Activated CD8-positive, alpha-beta T cell treated with anti-CD3 and anti-CD28 coated beads for 36 hours (primary cell): ENCODE measurements around the gene RYR2. TPM values are rescaled to one million over a fixed set of nuclear protein-coding genes. Genes with fewer than 3 reads are reported as not detected.

ENCODE experiments used
- ATAC-seq: fragments of 200-7000 bp; cut with Tn5 transposase; one replicate; pipeline ENCODE4 v1.10.0; 2021; ENCODE audit warnings: mild to moderate bottlenecking, moderate library complexity
- CTCF ChIA-PET: fragments of 350-600 bp; sonication (Branson Sonifier 250); formaldehyde crosslinking; loops from one replicate; lab custom pipeline; 2021; ENCODE audit warnings: antibody characterized with exemption; lab: Charles Lee
- POLR2A ChIA-PET: fragments of 350-600 bp; sonication (Branson Sonifier 250); formaldehyde crosslinking; loops from one replicate; lab custom pipeline; 2021; ENCODE audit warnings: antibody characterized with exemption; lab: Charles Lee
- DNase-seq: peaks from one replicate; pipeline ENCODE4 v3.0.0-alpha.2; 2020
- H3K27ac Mint-ChIP-seq: one replicate; pipeline ENCODE4 v1.8.0; 2021; ENCODE audit warnings: mild to moderate bottlenecking, mixed read lengths
- H3K27me3 Mint-ChIP-seq: one replicate; pipeline ENCODE4 v1.8.0; 2021; ENCODE audit warnings: mixed read lengths
- H3K36me3 Mint-ChIP-seq: one replicate; pipeline ENCODE4 v1.8.0; 2021; ENCODE audit warnings: low read depth, mixed read lengths
- H3K4me1 Mint-ChIP-seq: one replicate; pipeline ENCODE4 v1.8.0; 2021; ENCODE audit warnings: low read depth, mixed read lengths
- H3K4me3 Mint-ChIP-seq: one replicate; pipeline ENCODE4 v1.8.0; 2021; ENCODE audit warnings: mild to moderate bottlenecking, moderate library complexity, mixed read lengths
- H3K9me3 Mint-ChIP-seq: one replicate; pipeline ENCODE4 v1.8.0; 2021; ENCODE audit warnings: mixed read lengths
- intact Hi-C: fragments of 100-400 bp; cut with micrococcal nuclease; formaldehyde crosslinking; loops from one replicate; pipeline ENCODE4 v1.10.0; 2022
- total RNA-seq, 2 experiments: library from RNA; stranded (reverse); gene quantifications; one replicate each; pipeline ENCODE4 v1.2.3, GENCODE V29; 2021
- TF ChIP-seq, protein P1 (sequence below): fragments of 200-600 bp; IDR thresholded peaks from one replicate; pipeline ENCODE4 v1.8.0; 2022; ENCODE audit warnings: antibody characterized with exemption, mild to moderate bottlenecking

The RYR2 gene
- total RNA-seq, 2 experiments from 2014 or later, result 0.02 TPM

GRCh38 chr1:237232501-237232900 lies 190.5 kb downstream of the RYR2 start:
- no peak for ATAC-seq
- CTCF ChIA-PET, result no interaction called here

DNA sequence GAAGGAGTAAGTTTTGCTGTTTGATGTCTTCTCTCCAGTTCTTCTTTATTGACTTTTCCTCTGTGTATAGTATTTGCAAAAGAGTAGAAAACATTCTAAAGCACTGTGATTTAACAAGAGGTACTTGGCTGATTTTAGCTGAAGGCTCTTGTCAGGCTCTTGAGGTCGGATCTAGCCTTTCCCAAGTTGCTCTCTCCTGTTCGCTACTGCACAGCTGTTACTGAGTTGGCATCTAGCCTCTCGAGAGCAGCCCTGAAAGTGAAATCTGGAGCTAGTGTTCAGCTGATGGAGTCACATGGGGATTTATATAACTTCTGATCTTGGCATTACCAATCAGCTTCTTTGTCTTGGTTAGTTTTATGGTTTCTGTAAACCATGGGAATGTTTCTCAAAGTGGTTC lies 193.1 kb downstream of the RYR2 start:
- CTCF ChIA-PET, result no interaction called here
- no peaks in the 10 kb centered on the region for H3K4me1 Mint-ChIP-seq
- no peak for DNase-seq
- peaks cover 2% of the 10 kb centered on the region for H3K27me3 Mint-ChIP-seq
- no peak for ATAC-seq
- POLR2A ChIA-PET, result no interaction called here
- no peak overlapping the region for H3K27ac Mint-ChIP-seq
- TF ChIP-seq, protein P1, sequence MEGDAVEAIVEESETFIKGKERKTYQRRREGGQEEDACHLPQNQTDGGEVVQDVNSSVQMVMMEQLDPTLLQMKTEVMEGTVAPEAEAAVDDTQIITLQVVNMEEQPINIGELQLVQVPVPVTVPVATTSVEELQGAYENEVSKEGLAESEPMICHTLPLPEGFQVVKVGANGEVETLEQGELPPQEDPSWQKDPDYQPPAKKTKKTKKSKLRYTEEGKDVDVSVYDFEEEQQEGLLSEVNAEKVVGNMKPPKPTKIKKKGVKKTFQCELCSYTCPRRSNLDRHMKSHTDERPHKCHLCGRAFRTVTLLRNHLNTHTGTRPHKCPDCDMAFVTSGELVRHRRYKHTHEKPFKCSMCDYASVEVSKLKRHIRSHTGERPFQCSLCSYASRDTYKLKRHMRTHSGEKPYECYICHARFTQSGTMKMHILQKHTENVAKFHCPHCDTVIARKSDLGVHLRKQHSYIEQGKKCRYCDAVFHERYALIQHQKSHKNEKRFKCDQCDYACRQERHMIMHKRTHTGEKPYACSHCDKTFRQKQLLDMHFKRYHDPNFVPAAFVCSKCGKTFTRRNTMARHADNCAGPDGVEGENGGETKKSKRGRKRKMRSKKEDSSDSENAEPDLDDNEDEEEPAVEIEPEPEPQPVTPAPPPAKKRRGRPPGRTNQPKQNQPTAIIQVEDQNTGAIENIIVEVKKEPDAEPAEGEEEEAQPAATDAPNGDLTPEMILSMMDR, result no peak
- no peak overlapping the region for H3K4me3 Mint-ChIP-seq
- intact Hi-C loops, result no loop called here
- no peaks in the 10 kb centered on the region for H3K9me3 Mint-ChIP-seq
- H3K36me3 Mint-ChIP-seq, result no peaks in the 10 kb centered on the region

More at GRCh38 chr1:237232501-237232900, 190.5 kb downstream of the RYR2 start:
- TF ChIP-seq, protein P1, result no peak
- no peak overlapping the region for H3K4me3 Mint-ChIP-seq
- intact Hi-C loops, result no loop called here
- H3K36me3 Mint-ChIP-seq, result no peaks in the 10 kb centered on the region
- POLR2A ChIA-PET, result no interaction called here
- no peak for DNase-seq
- H3K9me3 Mint-ChIP-seq, result no peaks in the 10 kb centered on the region
- H3K4me1 Mint-ChIP-seq, result no peaks in the 10 kb centered on the region
- H3K27ac Mint-ChIP-seq, result no peak overlapping the region
- peaks cover 2% of the 10 kb centered on the region for H3K27me3 Mint-ChIP-seq

DNA sequence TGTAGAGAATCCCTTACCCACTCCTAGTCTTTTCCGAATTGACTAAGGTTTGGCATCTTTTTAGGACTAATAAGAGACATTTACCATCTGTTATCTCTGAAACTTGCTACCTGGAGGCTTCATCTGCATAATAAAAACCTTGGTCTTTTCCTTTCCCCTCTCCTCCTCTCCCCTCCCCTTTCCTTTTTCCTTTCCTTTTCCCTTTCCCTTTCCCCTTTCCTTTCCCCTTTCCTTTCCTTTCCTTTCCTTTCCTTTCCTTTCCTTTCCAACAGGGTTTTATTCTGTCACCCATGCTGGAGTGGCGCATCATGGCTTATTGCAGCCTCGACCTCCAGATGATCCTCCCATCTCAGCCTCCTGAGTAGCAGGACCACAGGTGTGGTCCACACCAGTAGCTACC lies 195.7 kb downstream of the RYR2 start:
- Mint-ChIP-seq H3K27me3 (peaks cover 2% of the 10 kb centered on the region), H3K27ac (no peak overlapping the region), H3K4me3 (no peak overlapping the region), H3K36me3 (no peaks in the 10 kb centered on the region), H3K9me3 (no peaks in the 10 kb centered on the region), H3K4me1 (no peaks in the 10 kb centered on the region)
- DNase-seq, result no peak
- TF ChIP-seq, protein P1, result no peak
- ATAC-seq, result no peak
- ChIA-PET POLR2A (no interaction called here), CTCF (no interaction called here)
- intact Hi-C loops, result no loop called here

GRCh38 chr1:237239248-237239647 lies 197.3 kb downstream of the RYR2 start:
- peaks cover 2% of the 10 kb centered on the region for H3K27me3 Mint-ChIP-seq
- CTCF ChIA-PET, result no interaction called here
- no peak overlapping the region for H3K27ac Mint-ChIP-seq
- no peak overlapping the region for H3K4me3 Mint-ChIP-seq
- ATAC-seq, result no peak
- H3K9me3 Mint-ChIP-seq, result no peaks in the 10 kb centered on the region
- no peak for DNase-seq
- no peaks in the 10 kb centered on the region for H3K4me1 Mint-ChIP-seq
- intact Hi-C loops, result no loop called here
- TF ChIP-seq, protein P1, result no peak
- H3K36me3 Mint-ChIP-seq, result no peaks in the 10 kb centered on the region
- POLR2A ChIA-PET, result no interaction called here

DNA sequence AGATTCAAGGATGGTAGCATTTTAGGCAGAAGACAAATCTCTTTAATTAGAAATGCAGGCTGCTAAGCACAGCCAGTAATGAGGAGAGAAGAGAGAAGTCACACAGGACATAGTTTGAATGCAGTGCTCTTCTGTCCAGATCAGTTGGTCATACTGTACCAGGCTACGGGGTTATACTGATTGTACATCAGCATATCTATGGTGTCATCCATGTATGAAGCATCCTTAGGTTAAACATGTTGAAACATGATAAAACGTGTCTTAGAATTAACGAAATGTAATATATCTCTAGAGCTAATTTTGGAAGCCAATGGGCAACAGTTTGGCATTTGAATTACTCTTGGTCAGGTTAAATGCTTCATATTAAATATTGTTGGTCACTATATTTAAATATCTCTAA lies 199.1 kb downstream of the RYR2 start:
- Mint-ChIP-seq H3K27ac (no peak overlapping the region), H3K4me1 (no peaks in the 10 kb centered on the region), H3K9me3 (no peaks in the 10 kb centered on the region), H3K4me3 (no peak overlapping the region), H3K27me3 (peaks cover 2% of the 10 kb centered on the region), H3K36me3 (no peaks in the 10 kb centered on the region)
- CTCF ChIA-PET, result no interaction called here
- POLR2A ChIA-PET, result no interaction called here
- TF ChIP-seq, protein P1, result no peak
- intact Hi-C loops, result no loop called here
- no peak for DNase-seq
- no peak for ATAC-seq
